Right renal cortex interstitium (tissue), 3 donors: ENCODE data around the gene SNED1. TPM values are rescaled to one million over a fixed set of nuclear protein-coding genes. Genes with fewer than 3 reads are reported as not detected.

Experiments used
- DNase-seq, 3 donors: peaks; one replicate each; pipeline ENCODE4 v3.0.0-alpha.2; 2013; ENCODE audit warnings: low read depth in 3 of 3, low spot score in 2 of 3
- polyA plus RNA-seq, 3 donors: library from polyadenylated mRNA; unstranded; fragments of 120-200 nt; gene quantifications; one replicate each; pipeline ENCODE4 v1.2.1, GENCODE V29; 2013; ENCODE audit not compliant: insufficient read length in 3 of 3

The SNED1 gene
- polyA plus RNA-seq, 3 donors: 6.2 to 7.4 (median 6.6) TPM

DNA sequence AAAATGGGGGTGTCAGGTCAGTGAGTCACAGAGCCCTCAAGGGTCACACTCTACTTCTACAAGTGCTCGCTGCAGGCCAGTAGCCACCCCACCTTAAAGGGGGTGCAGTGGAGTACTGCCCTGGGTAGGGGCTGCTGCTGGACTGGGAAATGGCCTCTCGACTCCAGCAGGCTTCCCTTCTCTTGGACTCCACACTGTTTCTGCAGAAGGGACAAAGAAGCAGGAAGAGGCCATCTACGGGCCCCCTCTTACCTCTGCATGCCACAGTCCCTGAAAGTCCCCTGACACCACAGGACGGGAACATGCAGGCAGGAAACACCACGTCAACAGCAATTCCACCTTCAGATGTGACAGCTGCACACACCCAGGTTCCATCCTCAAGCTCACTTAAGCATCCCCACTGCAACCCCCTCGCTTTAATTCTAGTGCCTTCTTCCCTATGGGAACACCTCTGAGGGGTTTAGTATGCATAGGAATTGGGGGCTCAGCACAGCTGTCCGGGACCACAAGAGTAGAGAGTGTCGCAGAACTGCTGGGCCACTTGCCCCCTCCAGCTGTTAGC, 22.3 kb downstream of the SNED1 start:
- DNase-seq: no peak

DNA sequence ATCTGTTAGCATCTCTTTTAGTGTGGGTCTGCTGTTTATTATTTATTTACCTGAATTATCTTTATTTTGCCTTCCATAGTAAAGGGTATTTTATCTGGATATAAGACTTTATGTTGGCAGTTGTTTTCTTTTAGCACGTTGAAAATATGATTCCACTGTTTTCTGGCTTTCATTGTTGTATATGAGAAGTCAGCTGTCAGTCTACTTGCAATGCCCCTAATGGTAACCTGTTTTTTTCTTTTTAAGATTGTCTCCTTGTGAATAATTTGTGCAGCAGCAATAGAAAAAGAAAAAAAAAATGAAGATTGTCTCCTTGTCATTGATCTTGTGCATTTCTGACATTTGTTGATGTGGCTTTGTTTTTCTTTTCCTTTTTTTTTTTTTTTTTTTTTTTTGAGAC, 27.2 kb downstream of the SNED1 start:
- no peak for DNase-seq

DNA sequence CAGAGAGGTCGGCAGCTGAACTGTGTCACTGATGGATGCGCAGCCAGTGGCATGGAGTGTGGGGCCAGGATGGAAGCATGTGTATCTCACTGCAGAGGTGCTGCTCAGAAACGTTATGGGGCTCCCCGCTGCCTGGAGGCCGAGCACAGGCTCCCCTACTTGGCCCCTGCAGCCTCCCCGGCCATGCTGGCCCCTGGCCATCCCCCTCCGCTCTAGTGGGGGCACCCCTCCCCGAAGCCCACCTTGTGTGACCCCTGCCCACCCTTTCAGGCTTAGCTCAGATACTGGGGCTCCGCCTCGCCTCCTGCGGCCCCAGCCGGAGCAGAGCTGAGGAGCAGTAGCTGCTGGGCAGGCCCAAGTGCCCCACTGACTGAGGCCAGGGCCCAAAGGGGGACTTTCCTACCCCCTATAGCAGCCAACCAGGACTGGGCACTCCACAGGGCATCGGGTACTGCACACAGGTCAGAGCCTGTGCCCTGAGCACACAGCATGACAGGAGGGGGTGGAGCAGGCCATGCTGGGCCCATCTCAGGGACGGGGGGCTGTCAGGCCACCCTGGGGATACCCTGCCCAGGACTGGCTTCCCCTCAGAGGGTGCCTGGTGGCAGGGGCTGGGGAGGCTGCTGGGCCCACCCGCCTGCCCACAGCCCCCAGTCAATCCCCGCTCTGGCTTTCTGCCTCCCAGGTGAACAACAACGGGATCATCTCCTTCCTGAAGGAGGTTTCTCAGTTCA, 31.3 kb downstream of the SNED1 start:
- DNase-seq: no peak

DNA sequence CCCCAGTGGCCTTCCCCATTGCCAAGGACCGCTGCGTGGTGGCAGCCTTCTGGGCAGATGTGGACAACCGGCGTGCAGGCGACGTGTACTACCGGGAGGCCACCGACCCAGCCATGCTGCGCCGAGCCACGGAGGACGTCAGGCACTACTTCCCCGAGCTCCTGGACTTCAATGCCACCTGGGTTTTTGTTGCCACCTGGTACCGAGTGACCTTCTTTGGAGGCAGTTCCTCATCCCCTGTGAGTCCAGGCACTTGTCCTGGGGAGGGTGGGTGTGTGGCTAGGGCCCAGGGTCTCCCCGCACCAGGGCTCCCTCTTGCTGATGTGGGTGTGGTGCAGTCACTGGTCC, 31.9 kb downstream of the SNED1 start:
- no peak for DNase-seq

DNA sequence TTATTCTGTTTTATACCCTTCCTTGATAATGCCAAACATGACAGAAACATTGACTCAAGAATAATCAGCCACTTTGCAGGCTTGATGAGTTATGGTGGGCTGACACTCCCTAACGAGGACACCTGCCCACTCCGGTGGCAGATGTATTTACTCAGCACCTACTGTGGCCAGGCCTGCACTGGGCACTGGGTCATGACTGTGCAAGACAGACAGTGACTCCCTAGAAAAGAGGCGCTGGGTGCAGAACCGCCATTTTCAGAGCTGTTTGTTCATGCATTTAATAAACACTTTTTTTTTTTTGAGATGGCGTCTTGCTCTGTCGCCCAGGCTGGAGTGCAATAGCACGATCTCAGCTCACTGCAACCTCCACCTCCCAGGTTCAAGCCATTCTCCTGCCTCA, 32.5 kb downstream of the SNED1 start:
- no peak for DNase-seq

DNA sequence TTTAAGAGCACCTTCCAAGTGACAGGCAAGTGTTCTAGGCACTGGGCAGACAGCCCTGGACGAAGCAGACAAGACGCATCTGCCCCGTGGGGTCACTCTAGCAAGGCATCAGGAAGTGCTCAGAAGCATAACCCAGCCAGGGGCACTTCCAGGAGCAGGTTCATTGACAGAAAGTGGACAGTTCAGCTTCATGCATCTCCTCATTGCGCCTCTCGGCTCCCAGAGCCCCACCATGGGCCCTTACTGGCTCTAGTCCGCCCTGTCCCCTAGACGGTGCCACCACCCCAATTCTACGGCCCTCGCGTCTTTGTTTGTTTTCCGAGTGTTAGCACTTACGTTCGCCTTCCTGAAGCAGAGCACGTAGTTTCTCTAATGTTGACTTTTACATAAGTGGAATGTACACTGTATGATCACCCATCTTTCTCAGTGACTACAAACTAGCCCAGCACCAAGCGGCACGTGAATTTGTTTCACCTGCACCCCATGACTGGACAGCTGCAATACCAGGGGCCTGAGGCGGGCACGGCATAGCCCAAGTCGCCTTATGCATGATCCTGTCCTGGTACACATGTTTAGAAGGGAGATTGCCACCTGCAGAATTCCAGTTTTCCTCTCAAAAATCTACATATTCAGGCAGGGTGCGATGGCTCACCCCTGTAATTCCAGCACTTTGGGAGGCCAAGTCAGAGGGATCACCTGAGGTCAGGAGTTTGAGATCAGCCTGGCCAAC, 33.2 kb downstream of the SNED1 start:
- no peak for DNase-seq

DNA sequence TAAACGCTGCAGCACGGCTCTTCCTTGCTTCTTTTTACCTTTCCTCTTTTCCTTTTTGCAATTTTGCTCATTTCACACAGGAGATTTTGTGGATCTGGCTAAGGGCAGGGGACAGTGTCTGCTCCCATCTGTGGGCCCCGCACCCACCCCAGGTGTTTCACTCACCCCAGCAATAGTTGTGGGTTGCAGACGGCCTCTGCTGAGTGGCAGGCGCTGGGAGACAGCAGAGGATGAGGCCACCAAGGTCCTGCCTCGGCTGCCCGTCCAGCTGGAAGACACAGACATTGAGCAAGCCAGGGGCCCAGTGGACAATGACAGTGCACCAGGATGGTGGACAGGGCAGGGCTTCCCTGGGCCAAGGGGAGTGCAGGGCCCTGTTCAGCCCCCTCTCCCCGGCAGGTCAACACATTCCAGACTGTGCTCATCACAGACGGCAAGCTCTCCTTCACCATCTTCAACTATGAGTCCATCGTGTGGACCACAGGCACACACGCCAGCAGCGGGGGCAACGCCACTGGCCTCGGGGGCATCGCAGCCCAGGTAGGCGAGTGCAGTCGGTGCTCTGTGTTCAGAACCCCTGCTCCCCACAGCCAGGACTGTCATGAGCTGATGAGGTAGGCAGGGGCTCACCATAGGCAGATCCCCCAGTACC, 35.0 kb downstream of the SNED1 start:
- DNase-seq: no peak

DNA sequence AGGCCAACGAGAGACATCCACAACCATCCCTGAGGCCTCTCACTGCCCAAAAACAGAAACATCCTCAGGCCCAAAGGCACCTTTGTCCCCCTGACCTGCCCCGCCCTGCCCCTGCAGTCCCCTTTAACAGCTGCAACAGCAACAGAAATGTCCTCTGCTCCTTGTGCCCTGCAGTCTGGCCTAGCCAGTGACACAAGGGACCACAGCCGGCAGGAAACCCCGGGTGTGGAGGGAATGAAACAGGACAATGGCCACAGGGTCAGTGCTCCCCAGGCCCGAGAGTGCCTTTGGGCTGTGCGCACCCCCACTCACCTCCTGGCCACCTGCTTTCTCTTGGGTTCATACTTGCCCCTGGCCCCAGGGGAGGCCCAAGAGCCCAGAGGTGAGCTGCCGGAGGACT, 35.6 kb downstream of the SNED1 start:
- DNase-seq: no peak

DNA sequence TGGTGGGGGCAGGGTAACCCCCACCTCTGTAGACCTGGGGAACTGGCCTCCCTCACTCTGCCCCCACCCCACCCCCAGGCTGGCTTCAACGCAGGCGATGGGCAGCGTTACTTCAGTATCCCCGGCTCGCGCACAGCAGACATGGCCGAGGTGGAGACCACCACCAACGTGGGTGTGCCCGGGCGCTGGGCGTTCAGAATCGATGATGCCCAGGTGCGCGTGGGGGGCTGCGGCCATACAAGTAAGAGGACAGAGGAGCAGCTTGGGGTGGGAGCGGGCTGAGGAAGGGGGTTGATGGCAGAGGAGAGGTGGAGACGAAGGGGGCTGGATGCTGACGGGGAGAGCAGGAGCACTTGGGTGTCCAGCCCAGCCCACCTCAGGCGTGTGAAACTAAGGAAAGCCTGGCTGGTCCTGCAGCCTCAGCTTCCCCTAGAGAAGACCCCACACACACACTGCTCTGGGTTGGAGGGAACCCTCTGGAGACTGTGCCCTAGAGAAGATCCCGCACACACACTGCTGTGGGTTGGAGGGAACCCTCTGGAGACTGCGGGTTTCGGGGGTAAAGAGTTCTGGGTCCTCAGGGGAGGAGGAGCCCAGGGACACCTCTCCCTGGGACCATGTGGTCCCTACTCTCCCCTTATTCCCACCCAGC, 36.2 kb downstream of the SNED1 start:
- DNase-seq: no peak

DNA sequence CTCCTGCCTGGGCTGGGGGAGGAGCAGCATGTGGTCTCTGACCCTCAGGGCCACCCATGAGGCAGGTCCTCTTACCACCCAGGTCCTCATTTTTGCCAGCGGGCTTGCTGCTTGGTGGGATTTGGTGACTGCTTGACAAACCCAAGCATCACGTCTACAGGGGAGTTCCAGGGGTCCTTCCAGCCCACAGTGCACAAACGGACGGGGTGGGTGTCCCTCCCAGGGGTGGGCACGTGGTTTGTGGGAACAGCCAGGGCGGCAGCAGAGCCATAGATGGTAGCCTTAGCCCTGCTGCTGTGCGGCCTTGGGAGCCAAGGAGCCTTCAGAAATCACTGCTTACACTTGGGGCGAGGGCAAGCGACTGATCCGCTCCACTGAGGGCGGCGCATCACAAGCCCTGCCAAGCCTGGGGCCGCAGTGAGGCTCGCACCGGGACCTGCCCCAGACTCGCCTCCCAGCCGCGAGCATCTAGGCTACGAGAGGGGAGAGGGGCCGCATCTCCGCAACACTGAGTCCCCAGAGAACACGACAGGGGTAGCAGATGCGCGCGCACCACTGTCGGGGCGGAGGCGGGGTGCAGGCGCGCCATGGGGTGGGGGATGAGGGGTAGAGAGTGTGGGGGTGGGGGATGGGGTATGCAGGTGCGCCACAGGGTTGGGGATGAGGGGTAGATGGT, 36.9 kb downstream of the SNED1 start:
- DNase-seq: no peak

DNA sequence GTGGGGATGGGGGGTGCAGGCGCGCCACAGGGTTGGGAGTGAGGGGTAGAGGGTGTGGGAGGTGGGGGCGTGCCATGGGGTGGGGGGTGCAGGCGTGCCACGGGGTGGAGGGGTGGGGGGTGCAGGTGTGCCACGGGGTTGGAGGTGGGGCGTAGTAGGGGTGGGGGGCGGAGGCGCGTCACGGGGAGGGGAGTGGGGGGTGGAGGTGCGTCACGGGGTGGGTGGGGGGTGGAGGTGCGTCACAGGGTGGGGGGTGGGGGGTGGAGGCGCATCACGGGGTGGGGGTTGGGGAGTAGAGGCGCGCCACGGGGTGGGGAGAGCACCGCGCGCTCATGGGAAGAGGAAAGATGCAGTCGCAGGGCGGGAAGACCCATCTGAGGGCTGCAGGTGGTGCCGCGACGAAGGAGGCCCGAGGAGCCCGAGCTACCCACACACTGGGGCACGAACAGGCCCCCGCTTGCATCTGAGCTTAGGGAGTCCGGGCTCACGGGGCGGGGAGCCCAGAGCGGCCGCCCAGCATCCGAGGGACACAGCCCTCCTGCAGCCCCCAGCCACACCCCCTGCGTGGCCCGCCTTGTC, 37.5 kb downstream of the SNED1 start:
- DNase-seq: no peak

DNA sequence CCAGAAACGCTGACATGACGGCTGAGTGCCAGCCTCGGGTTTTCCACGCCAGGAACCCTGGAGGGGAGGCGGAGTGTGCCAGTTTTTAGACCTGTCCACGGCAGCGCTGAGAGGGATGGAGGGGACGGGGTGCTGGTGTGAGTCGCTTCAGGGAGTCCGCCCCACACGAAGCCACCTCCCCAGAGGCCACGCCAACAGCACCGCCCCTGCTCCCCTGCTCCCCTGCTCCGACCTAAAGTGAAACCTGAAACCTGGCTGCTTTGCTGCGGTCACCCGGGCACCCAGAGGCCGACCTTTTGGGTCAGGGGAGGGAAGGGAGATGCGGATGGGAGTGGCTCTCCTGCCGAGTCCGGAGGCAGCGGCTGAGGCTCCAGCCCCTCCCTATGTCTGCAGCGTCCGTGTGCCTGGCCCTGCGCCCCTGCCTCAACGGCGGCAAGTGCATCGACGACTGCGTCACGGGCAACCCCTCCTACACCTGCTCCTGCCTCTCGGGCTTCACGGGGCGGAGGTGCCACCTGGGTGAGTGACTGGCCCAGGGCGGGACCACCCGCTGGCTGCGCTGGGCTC, 38.1 kb downstream of the SNED1 start:
- DNase-seq: peak in 1 of 3 donors; percentile 7

DNA sequence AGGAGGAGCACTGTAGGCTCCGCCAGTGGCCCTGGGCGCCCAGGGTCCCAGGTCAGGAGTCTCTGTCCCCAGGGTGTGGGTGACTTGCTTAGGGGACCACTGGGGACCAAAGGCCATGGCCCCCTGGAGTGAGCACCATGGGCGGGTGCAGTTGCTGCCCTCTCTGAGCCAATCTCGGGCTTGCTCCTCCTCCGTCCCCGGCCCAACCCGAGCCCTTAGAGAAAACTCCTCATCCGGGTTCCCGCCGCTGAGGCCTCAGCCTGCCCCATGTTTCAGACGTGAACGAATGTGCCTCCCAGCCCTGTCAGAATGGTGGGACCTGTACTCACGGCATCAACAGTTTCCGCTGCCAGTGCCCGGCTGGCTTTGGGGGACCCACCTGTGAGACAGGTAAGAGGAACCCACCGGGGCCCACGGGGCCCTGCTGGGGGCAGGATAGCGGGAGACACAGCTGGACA, 38.6 kb downstream of the SNED1 start:
- DNase-seq: no peak

DNA sequence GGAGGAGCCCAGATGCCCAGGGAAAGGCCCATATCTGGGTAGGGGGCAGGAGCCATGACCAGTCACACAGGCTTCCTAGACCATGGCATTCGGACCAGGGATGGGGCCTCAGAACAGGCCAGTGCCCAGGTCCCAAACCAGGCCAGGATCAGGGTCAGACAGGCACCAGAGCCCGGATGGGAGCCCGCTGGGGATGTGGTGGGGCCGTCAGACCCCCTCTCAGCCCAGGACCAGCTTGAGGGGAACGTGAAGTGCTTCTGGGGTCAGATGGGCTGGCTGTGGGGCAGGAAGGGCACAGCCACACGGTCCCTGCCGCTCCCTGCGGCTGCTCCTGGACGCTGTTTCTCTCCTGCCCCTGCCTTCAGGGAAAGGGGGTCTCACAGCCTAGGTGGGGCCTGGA, 39.1 kb downstream of the SNED1 start:
- no peak for DNase-seq

DNA sequence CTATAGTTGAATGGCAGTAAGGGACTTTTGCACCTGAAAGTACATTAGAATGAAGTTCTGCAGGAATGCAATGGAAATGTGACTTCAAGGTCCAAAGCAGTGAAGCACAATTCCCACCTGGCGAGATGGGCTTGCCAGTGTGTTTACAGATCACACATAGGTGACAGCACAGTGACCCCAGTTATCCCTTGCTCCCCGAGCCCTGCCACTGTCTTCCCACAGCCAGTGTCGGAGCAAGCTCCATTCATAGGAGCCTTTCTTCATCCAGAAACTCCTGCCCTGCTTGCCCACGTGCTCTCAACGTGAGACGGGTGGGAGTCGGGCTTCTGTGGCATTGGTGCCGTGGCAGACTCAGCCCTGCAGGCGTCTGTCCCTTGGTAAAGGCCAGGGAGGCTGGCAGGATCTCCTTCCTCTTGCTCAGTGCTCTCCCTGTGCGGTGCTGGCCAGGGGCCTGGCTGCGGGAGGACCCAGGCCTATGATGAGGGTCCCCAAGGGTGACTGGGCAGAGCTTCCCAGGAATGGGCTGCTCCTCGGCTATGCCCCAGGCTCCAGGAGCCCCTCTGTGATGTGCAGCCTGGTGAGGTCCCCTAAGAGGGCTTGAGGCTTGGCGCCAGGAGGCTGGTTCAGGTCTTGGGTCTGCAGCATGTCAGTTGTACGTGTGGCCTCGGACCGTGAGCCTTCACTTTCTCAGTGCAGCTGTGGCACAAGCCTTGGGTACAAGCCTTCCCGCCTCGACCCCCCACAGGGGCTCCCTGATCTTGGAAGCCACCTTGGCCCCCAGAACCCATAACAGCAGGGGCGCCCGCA, 40.2 kb downstream of the SNED1 start:
- DNase-seq: no peak

DNA sequence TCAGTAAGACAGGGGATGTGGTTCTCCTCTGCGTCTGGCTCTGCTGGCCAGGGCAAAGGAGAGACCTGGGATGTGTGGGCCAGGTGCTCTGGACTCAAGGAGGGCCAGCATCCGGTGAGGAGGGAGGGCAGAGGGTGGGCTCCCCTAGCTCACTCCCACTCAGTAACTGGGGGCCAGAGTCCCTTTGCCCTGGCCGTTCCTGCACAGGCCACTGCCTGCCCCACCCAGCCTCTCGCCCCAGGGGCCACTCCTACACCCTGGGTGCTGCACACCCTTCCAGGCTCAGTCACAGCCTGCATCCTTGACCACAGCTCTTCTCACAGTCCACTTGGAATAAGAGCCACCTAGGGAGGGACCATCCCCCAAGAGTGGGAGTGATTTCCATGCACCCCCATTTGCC, 41.0 kb downstream of the SNED1 start:
- DNase-seq: no peak

DNA sequence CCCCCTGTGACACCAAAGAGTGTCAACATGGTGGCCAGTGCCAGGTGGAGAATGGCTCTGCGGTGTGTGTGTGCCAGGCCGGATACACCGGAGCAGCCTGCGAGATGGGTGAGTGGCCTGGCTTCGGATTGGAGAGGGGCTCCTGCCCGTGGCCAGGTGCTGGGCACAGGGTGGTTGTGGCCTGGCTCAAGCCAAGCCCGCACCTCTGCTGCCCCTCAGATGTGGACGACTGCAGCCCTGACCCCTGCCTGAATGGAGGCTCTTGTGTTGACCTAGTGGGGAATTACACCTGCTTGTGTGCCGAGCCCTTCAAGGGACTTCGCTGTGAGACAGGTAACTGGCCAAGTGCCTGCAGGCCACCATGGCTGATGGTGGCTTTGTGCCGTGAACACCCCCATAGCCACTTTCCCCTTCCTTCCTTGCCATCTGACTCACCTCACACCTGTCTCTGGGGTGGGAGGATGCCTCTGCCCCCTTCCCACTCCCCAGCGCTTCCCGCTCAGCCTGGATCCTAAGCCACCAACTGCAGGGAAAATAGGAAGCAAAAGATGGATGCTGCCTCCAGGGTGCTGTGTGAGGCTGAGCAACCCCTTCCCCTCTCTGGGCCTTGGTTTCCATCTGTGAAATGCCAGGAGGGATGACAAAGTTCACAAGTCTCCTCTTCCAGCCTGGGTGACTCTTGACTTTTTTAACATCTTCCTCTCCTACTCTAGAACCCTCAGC, 41.8 kb downstream of the SNED1 start:
- DNase-seq: no peak

DNA sequence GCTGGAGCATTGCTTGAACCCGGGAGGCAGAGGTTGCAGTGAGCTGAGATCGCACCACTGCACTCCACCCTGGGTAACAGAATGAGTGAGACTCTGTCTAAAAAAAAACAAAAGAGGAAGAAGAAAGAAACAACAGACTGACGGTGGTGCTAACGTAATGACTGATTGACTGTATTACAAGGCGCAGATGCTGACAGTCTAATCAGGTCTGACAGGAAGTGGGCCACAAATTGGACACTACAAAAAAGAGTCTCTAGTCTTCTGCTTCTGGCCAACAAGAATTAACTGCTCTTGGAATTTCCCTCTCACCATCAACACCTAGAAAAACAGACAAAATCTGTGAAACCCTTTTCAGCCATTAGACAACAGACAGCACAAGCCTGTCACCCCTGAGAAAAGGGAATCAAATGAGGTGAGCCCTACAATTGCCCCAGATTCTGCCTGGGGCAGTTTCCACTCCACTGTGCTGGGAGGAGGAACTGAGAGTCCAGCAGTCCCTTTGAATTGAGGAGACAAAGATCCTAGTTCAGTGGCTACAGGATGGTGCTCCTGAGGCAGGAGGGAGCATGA, 43.3 kb downstream of the SNED1 start:
- no peak for DNase-seq
